GOT3 (cell line): ENCODE measurements around the gene RNF126.
"Not testable (repeated sequence)": the region's sequence is repeated elsewhere in the genome, so short reads cannot be mapped to it uniquely, and the experiment has no call there.

Experiments
- DNase-seq: peaks from one replicate; lab custom pipeline; 2025; ENCODE audit warnings: mixed read lengths; lab: John Stamatoyannopoulos, UW

The RNF126 gene

GRCh38 chr19:611481-611868 is 51.5 kb downstream of the RNF126 start:
- DNase-seq, result no peak

- no peak for DNase-seq
Observed at GRCh38 chr19:610801-611480, 52.1 kb downstream of the RNF126 start.

- DNase-seq, result no peak
Observed at GRCh38 chr19:610071-610800, 52.8 kb downstream of the RNF126 start.

- no peak for DNase-seq
Observed at GRCh38 chr19:609004-609346, 54.0 kb downstream of the RNF126 start.

- no peak for DNase-seq
Observed at GRCh38 chr19:608155-609003, 54.6 kb downstream of the RNF126 start.

GRCh38 chr19:607301-608154 is 55.5 kb downstream of the RNF126 start:
- no peak for DNase-seq

GRCh38 chr19:605061-605971 is 57.7 kb downstream of the RNF126 start:
- DNase-seq, result not testable (repeated sequence)

GRCh38 chr19:604355-604754 is 58.7 kb downstream of the RNF126 start:
- DNase-seq, result no peak

GRCh38 chr19:603779-604178 is 59.2 kb downstream of the RNF126 start:
- DNase-seq, result not testable (repeated sequence)

- not testable (repeated sequence) for DNase-seq
Observed at GRCh38 chr19:603302-603639, 59.7 kb downstream of the RNF126 start.

- DNase-seq, result no peak
Observed at GRCh38 chr19:602391-603301, 60.4 kb downstream of the RNF126 start.

GRCh38 chr19:601790-602189 is 61.2 kb downstream of the RNF126 start:
- DNase-seq, result no peak

- DNase-seq, result no peak
Observed at GRCh38 chr19:601310-601709, 61.7 kb downstream of the RNF126 start.
